Activated naive CD8-positive, alpha-beta T cell (primary cell): ENCODE data around the gene SMC5.
"Not testable (repeated sequence)": the region's sequence is repeated elsewhere in the genome, so short reads cannot be mapped to it uniquely, and the experiment has no call there.

Source experiments
- H3K27ac Mint-ChIP-seq: one replicate; pipeline ENCODE4 v1.8.0; 2021; ENCODE audit warnings: mixed read lengths
- H3K27me3 Mint-ChIP-seq: one replicate; pipeline ENCODE4 v1.8.0; 2021; ENCODE audit warnings: mixed read lengths
- H3K36me3 Mint-ChIP-seq: one replicate; pipeline ENCODE4 v1.8.0; 2021; ENCODE audit warnings: mixed read lengths
- H3K4me1 Mint-ChIP-seq: one replicate; pipeline ENCODE4 v1.8.0; 2021; ENCODE audit warnings: low read depth, mixed read lengths
- H3K4me3 Mint-ChIP-seq: one replicate; pipeline ENCODE4 v1.8.0; 2021; ENCODE audit warnings: mild to moderate bottlenecking, mixed read lengths
- H3K9me3 Mint-ChIP-seq: one replicate; pipeline ENCODE4 v1.8.0; 2021; ENCODE audit warnings: low read depth, mixed read lengths

Gene SMC5

GRCh38 chr9:70293214-70293613 is 34.4 kb downstream of the SMC5 start:
- H3K27me3 Mint-ChIP-seq: no peaks in the 10 kb centered on the region
- peaks cover 29% of the 10 kb centered on the region for H3K36me3 Mint-ChIP-seq
- peaks cover 6% of the 10 kb centered on the region for H3K4me1 Mint-ChIP-seq
- no peak overlapping the region for H3K4me3 Mint-ChIP-seq
- no peak overlapping the region for H3K27ac Mint-ChIP-seq
- H3K9me3 Mint-ChIP-seq: no peaks in the 10 kb centered on the region

DNA sequence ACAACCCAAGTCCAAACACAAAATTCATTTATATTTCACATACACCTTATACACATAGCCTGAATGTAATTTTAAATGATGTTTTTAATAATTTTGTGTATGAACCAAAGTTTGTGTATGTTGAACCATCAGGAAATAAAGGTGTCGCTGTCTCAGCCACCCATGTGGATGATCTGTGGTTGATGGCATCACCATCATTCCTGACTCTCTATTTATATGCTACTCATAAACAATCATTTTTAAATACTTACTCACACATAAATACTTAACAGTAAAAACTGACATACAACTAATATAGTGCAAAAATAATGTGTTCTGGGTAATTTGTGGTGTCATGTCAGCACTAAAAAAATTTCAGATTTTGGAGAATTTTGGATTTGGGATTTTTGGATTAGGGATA is 38.4 kb downstream of the SMC5 start:
- Mint-ChIP-seq H3K27ac (no peak overlapping the region), H3K36me3 (peaks cover 28% of the 10 kb centered on the region), H3K4me3 (no peak overlapping the region), H3K27me3 (no peaks in the 10 kb centered on the region), H3K4me1 (peaks cover 6% of the 10 kb centered on the region), H3K9me3 (no peaks in the 10 kb centered on the region)

DNA sequence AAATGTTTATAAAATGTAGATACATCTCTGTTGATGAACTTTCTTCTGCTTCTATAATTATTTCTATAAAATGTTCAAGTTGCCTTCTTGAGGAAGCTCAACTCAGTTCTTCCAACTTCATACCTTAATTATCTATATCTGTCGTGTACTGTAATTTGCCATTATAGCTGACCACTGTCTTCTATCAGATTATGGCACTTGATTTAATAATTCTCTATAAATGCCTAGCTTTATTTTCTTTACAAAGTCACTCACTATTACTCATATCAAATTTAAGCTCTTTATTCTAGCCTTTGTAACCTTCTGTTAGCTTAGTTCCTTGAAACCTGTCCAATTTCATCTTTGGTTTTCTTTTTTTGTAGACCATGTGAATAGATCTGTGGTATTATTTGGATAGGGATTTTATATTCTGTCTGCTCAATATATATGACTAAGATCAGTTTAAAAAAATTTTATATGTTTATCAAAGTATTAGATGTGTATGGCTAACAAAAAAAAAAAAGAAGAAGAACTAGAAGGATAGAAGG is 39.5 kb downstream of the SMC5 start:
- H3K9me3 Mint-ChIP-seq: no peaks in the 10 kb centered on the region
- H3K4me3 Mint-ChIP-seq: no peak overlapping the region
- H3K27me3 Mint-ChIP-seq: no peaks in the 10 kb centered on the region
- no peak overlapping the region for H3K27ac Mint-ChIP-seq
- peaks cover 25% of the 10 kb centered on the region for H3K36me3 Mint-ChIP-seq
- peaks cover 6% of the 10 kb centered on the region for H3K4me1 Mint-ChIP-seq

DNA sequence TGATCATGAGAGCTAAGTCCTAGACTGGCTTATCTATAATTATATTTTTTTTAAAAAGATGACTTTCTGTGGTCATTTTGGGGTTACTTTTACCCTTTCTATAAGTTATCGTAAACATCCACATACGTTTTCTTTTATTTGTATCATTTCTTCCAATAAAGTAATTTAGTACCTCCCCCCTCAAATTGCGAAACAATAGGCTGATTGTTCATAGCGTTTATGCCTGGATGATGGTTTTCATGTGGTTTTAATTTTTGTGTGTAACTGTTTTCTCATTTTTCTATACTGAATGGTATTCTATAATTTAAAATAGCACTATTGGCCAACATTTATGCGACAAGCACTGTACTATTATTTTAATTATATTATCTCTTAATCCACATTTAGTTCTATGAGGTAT is 44.5 kb downstream of the SMC5 start:
- Mint-ChIP-seq H3K27me3 (no peaks in the 10 kb centered on the region), H3K27ac (no peak overlapping the region), H3K4me1 (no peaks in the 10 kb centered on the region), H3K4me3 (no peak overlapping the region), H3K36me3 (peaks cover 36% of the 10 kb centered on the region), H3K9me3 (no peaks in the 10 kb centered on the region)

GRCh38 chr9:70304810-70305209 is 46.0 kb downstream of the SMC5 start:
- Mint-ChIP-seq H3K4me1 (no peaks in the 10 kb centered on the region), H3K27ac (no peak overlapping the region), H3K4me3 (no peak overlapping the region), H3K36me3 (peaks cover 39% of the 10 kb centered on the region), H3K27me3 (no peaks in the 10 kb centered on the region), H3K9me3 (no peaks in the 10 kb centered on the region)

GRCh38 chr9:70315389-70315788 is 56.6 kb downstream of the SMC5 start:
- Mint-ChIP-seq H3K4me3 (no peak overlapping the region), H3K27ac (no peak overlapping the region), H3K9me3 (no peaks in the 10 kb centered on the region), H3K36me3 (peaks cover 19% of the 10 kb centered on the region), H3K4me1 (peaks cover 2% of the 10 kb centered on the region), H3K27me3 (no peaks in the 10 kb centered on the region)

- Mint-ChIP-seq H3K27me3 (no peaks in the 10 kb centered on the region), H3K36me3 (peaks cover 18% of the 10 kb centered on the region), H3K9me3 (no peaks in the 10 kb centered on the region), H3K4me1 (peaks cover 2% of the 10 kb centered on the region), H3K4me3 (no peak overlapping the region), H3K27ac (no peak overlapping the region)
Observed at GRCh38 chr9:70318002-70318401, 59.2 kb downstream of the SMC5 start.

DNA sequence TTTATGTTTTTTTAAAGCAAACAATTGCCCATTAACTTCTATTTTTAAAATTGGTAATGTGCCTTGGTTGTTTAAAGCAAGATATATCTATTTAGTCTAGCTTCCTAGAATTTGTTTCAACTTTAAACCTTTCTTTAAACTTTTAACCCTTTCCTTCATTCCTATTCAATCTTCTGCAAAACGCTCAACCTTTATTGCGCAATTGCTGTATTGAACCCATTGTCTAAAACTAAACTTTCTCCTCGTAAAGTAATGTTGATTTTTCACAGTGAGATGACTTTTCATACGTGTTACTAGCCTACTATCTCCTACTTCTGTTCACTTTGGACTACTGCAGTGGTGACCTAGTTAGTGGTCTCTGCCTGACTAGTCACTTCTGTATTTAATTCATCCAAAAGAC is 63.3 kb downstream of the SMC5 start:
- no peak overlapping the region for H3K27ac Mint-ChIP-seq
- peaks cover 4% of the 10 kb centered on the region for H3K9me3 Mint-ChIP-seq
- peaks cover 33% of the 10 kb centered on the region for H3K36me3 Mint-ChIP-seq
- no peak overlapping the region for H3K4me3 Mint-ChIP-seq
- H3K4me1 Mint-ChIP-seq: peaks cover 2% of the 10 kb centered on the region
- no peaks in the 10 kb centered on the region for H3K27me3 Mint-ChIP-seq

- H3K36me3 Mint-ChIP-seq: peaks cover 49% of the 10 kb centered on the region
- H3K27me3 Mint-ChIP-seq: no peaks in the 10 kb centered on the region
- no peak overlapping the region for H3K4me3 Mint-ChIP-seq
- H3K27ac Mint-ChIP-seq: no peak overlapping the region
- H3K9me3 Mint-ChIP-seq: peaks cover 4% of the 10 kb centered on the region
- H3K4me1 Mint-ChIP-seq: peaks cover 2% of the 10 kb centered on the region
Observed at GRCh38 chr9:70324963-70325362, 66.2 kb downstream of the SMC5 start.

- H3K27ac Mint-ChIP-seq, H3K4me1 Mint-ChIP-seq, H3K9me3 Mint-ChIP-seq, H3K27me3 Mint-ChIP-seq, H3K4me3 Mint-ChIP-seq: not testable (repeated sequence)
- H3K36me3 Mint-ChIP-seq: peaks cover 42% of the 10 kb centered on the region
Observed at GRCh38 chr9:70328625-70329024, 69.8 kb downstream of the SMC5 start.

DNA sequence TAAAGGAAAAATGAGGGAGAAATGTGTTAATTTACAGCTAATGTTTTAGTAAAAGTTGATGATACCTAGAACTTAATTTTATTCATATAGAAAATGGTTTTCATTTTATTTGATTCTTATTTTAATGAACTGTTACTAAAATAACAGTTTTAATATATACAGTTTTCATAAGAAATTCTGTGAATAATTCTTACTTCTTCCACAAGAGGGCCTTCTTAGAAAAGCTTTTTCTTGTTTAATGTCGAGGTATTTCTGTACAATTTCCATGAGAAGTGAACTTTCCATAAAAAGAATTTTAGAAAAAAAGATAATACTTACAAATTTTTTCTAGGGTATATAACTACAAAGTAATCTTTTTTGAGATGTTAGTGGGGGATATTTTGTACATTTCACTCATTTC is 81.8 kb downstream of the SMC5 start:
- H3K4me3 Mint-ChIP-seq: no peak overlapping the region
- no peak overlapping the region for H3K27ac Mint-ChIP-seq
- H3K36me3 Mint-ChIP-seq: peaks cover 8% of the 10 kb centered on the region
- no peaks in the 10 kb centered on the region for H3K9me3 Mint-ChIP-seq
- H3K4me1 Mint-ChIP-seq: peaks cover 6% of the 10 kb centered on the region
- no peaks in the 10 kb centered on the region for H3K27me3 Mint-ChIP-seq

GRCh38 chr9:70347046-70347445 is 88.3 kb downstream of the SMC5 start:
- Mint-ChIP-seq H3K27ac (no peak overlapping the region), H3K27me3 (no peaks in the 10 kb centered on the region), H3K36me3 (peaks cover 3% of the 10 kb centered on the region), H3K4me1 (peaks cover under 1% of the 10 kb centered on the region), H3K9me3 (no peaks in the 10 kb centered on the region), H3K4me3 (no peak overlapping the region)

GRCh38 chr9:70352356-70352755 is 93.6 kb downstream of the SMC5 start:
- Mint-ChIP-seq H3K4me1 (peaks cover 3% of the 10 kb centered on the region), H3K36me3 (no peaks in the 10 kb centered on the region), H3K27ac (no peak overlapping the region), H3K4me3 (no peak overlapping the region), H3K27me3 (no peaks in the 10 kb centered on the region), H3K9me3 (no peaks in the 10 kb centered on the region)

GRCh38 chr9:70352802-70353201 is 94.0 kb downstream of the SMC5 start:
- Mint-ChIP-seq H3K4me1 (peaks cover 3% of the 10 kb centered on the region), H3K27ac (no peak overlapping the region), H3K36me3 (no peaks in the 10 kb centered on the region), H3K4me3 (no peak overlapping the region), H3K9me3 (no peaks in the 10 kb centered on the region), H3K27me3 (no peaks in the 10 kb centered on the region)

DNA sequence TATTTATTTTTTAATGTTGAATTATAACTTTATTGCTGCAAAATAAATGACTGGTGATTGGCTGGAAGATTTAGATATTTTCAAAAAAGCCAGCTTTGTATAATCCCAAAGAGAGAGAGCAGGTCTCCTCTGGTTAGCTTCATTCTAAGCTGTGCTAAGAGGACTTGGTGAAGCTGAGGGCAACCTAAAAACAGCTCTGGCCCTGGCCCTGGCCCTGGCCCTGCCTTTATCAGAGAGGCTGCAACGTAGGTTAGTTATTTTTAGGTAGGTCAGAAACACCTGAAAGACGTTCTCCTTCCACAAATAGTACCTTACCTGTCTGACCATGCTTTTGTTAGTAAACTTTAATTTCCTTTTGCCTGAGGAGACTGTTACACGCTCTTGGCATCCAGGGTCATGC is 97.0 kb downstream of the SMC5 start:
- Mint-ChIP-seq H3K36me3 (peaks cover 2% of the 10 kb centered on the region), H3K4me3 (no peak overlapping the region), H3K9me3 (no peaks in the 10 kb centered on the region), H3K27ac (peak overlapping the region; percentile 42), H3K27me3 (no peaks in the 10 kb centered on the region), H3K4me1 (peaks cover 3% of the 10 kb centered on the region)

DNA sequence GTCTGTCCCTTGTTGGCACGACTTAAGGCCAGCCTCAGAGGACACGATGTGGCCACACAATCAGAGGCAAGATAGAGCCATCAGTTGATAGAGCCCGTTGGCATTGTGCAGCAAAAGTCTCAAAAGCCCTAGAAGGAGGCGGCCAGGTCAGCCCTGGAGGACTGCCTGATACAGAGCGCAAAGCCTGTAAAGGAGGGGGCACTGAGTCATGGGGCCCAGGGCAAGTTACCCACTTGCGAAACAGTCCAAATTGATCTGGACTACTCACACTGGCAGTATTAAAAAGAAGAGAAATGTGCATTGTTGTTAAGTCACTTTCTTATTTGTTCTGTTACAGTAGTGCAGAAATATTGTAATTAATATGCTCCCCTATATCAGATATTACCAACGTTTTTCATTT is 104.2 kb downstream of the SMC5 start:
- Mint-ChIP-seq H3K9me3 (no peaks in the 10 kb centered on the region), H3K36me3 (peaks cover 4% of the 10 kb centered on the region), H3K27ac (no peak overlapping the region), H3K4me1 (no peaks in the 10 kb centered on the region), H3K4me3 (no peak overlapping the region), H3K27me3 (no peaks in the 10 kb centered on the region)
